IPS-11a (cell line): Measurements from ENCODE around the gene STK16.
"Not testable (repeated sequence)": the region's sequence is repeated elsewhere in the genome, so short reads cannot be mapped to it uniquely, and the experiment has no call there.

ENCODE experiments used
- H3K4me3 ChIP-seq: one replicate; pipeline ENCODE4 v1.5.1; 2013; ENCODE audit warnings: low read depth, low read length, control low read depth

Gene STK16

GRCh38 chr2:219286436-219287115, 41.3 kb downstream of the STK16 start:
- no peak overlapping the region for H3K4me3 ChIP-seq

GRCh38 chr2:219287116-219287440, 41.8 kb downstream of the STK16 start:
- H3K4me3 ChIP-seq = not testable (repeated sequence)

- H3K4me3 ChIP-seq = no peak overlapping the region
These were observed 42.4 kb downstream of the STK16 start for GRCh38 chr2:219287580-219288265.

GRCh38 chr2:219289195-219289536, 43.9 kb downstream of the STK16 start:
- no peak overlapping the region for H3K4me3 ChIP-seq

GRCh38 chr2:219289537-219290361, 44.5 kb downstream of the STK16 start:
- H3K4me3 ChIP-seq = no peak overlapping the region

- no peak overlapping the region for H3K4me3 ChIP-seq
These were observed 45.3 kb downstream of the STK16 start for GRCh38 chr2:219290381-219291171.

GRCh38 chr2:219291394-219291793, 46.1 kb downstream of the STK16 start:
- H3K4me3 ChIP-seq = no peak overlapping the region

- no peak overlapping the region for H3K4me3 ChIP-seq
These were observed 46.7 kb downstream of the STK16 start for GRCh38 chr2:219291910-219292490.

- H3K4me3 ChIP-seq = no peak overlapping the region
These were observed 47.3 kb downstream of the STK16 start for GRCh38 chr2:219292616-219293015.

- no peak overlapping the region for H3K4me3 ChIP-seq
These were observed 48.5 kb downstream of the STK16 start for GRCh38 chr2:219293736-219294231.

GRCh38 chr2:219294356-219295351, 49.4 kb downstream of the STK16 start:
- H3K4me3 ChIP-seq = peak overlapping the region; percentile 81

GRCh38 chr2:219296142-219296541, 50.9 kb downstream of the STK16 start:
- H3K4me3 ChIP-seq = no peak overlapping the region

- H3K4me3 ChIP-seq = no peak overlapping the region
These were observed 51.5 kb downstream of the STK16 start for GRCh38 chr2:219296631-219297391.

GRCh38 chr2:219297766-219298456, 52.6 kb downstream of the STK16 start:
- no peak overlapping the region for H3K4me3 ChIP-seq

- H3K4me3 ChIP-seq = no peak overlapping the region
These were observed 53.6 kb downstream of the STK16 start for GRCh38 chr2:219298759-219299371.

GRCh38 chr2:219299372-219299760, 54.1 kb downstream of the STK16 start:
- H3K4me3 ChIP-seq = no peak overlapping the region
